Gastroesophageal sphincter (tissue), 4 donors: ENCODE measurements around the gene ZNF575. TPM values are rescaled to one million over a fixed set of nuclear protein-coding genes. Genes with fewer than 3 reads are reported as not detected.

Source experiments
- ATAC-seq: fragments of 150-250 bp; one replicate; pipeline ENCODE4 v1.9.1; 2016; ENCODE audit warnings: mild to moderate bottlenecking, moderate library complexity
- H3K27ac ChIP-seq, 4 donors: fragments of 200-600 bp; sonication (generic) in 3 of 4; 1 replicate in 3 of 4; 2 replicates in 1 of 4; pipeline ENCODE4 v1.5.1; 2016 to 2019
- H3K27me3 ChIP-seq: fragments of 200-600 bp; sonication (generic); one replicate; pipeline ENCODE4 v1.5.1; 2019
- H3K36me3 ChIP-seq, 2 donors: fragments of 200-600 bp; sonication (generic); one replicate each; pipeline ENCODE4 v1.5.1; 2019; ENCODE audit warnings: control low read depth in 1 of 2
- H3K4me1 ChIP-seq, 3 donors: fragments of 200-600 bp; sonication (generic); 1 replicate in 2 of 3; 2 replicates in 1 of 3; pipeline ENCODE4 v1.5.1; 2016 to 2019; ENCODE audit warnings: control low read depth in 2 of 3
- H3K4me3 ChIP-seq, 2 donors: fragments of 200-600 bp; sonication (generic); one replicate each; pipeline ENCODE4 v1.5.1; 2019; ENCODE audit warnings: mild to moderate bottlenecking in 1 of 2, moderate library complexity in 1 of 2
- H3K9me3 ChIP-seq, 3 donors: fragments of 200-600 bp; sonication (generic); one replicate each; pipeline ENCODE4 v1.5.1; 2017 to 2019; ENCODE audit warnings: control low read depth in 2 of 3
- EP300 ChIP-seq: sonication (generic); formaldehyde crosslinking; IDR thresholded peaks from one replicate; pipeline ENCODE4 v1.6.1; 2017; ENCODE audit warnings: antibody characterized with exemption, mild to moderate bottlenecking
- POLR2A ChIP-seq, 2 donors: fragments of 450-650 bp; IDR thresholded peaks; one replicate each; pipeline ENCODE4 v1.6.1; 2017; ENCODE audit warnings: antibody characterized with exemption in 2 of 2, mild to moderate bottlenecking in 2 of 2, moderate library complexity in 1 of 2
- POLR2AphosphoS5 ChIP-seq: sonication (generic); formaldehyde crosslinking; IDR thresholded peaks from one replicate; pipeline ENCODE4 v1.6.1; 2017; ENCODE audit warnings: antibody characterized with exemption
- WGBS, 2 donors: methylation state at CpG; one replicate each; pipeline ENCODE4 v1.1.5; 2018; ENCODE audit warnings: low coverage in 1 of 2; 5-methylcytosine and 5-hydroxymethylcytosine counted together
- total RNA-seq, 4 donors: library from RNA; depleted of rRNA; stranded (reverse); fragments of >200 nt; gene quantifications; one replicate each; pipeline ENCODE4 v1.1.0, GENCODE V29; 2016
- TF ChIP-seq, protein P1 (sequence below), 4 experiments: fragments of 200-600 bp in 2 of 4; fragments of 450-650 bp in 2 of 4; sonication (generic) in 1 of 4; IDR thresholded peaks; one replicate each; pipeline ENCODE4 v1.5.1; 2017 to 2019; ENCODE audit warnings: antibody characterized with exemption in 4 of 4, mild to moderate bottlenecking in 2 of 4, moderate library complexity in 2 of 4

ZNF575 gene
- total RNA-seq, 4 donors from 2014 or later: 0.66 to 3.3 TPM; not detected in 2

DNA sequence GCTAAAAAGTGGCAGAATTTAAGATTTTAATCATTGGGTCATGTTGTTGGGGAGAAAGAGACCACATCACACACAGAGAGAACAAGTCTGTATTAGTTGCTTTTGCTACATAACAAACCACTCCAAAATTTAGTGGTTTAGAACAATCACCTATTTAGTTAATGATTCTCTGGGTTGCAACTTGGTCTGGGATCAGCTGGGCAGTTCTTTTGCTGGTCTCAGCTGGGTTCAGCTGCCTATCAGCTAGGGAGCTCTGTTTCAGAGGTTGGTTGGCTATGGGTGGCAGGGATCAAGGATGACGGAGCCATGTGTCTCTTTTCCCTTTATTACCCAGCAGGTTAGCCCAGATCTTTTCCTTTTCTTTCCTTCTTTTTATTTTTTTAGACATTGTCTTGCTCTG lies 51.5 kb downstream of the ZNF575 start:
- TF ChIP-seq EP300: no peak
- TF ChIP-seq POLR2A (IDR thresholded peaks at IDR 0.05): no peak
- TF ChIP-seq, protein P1, sequence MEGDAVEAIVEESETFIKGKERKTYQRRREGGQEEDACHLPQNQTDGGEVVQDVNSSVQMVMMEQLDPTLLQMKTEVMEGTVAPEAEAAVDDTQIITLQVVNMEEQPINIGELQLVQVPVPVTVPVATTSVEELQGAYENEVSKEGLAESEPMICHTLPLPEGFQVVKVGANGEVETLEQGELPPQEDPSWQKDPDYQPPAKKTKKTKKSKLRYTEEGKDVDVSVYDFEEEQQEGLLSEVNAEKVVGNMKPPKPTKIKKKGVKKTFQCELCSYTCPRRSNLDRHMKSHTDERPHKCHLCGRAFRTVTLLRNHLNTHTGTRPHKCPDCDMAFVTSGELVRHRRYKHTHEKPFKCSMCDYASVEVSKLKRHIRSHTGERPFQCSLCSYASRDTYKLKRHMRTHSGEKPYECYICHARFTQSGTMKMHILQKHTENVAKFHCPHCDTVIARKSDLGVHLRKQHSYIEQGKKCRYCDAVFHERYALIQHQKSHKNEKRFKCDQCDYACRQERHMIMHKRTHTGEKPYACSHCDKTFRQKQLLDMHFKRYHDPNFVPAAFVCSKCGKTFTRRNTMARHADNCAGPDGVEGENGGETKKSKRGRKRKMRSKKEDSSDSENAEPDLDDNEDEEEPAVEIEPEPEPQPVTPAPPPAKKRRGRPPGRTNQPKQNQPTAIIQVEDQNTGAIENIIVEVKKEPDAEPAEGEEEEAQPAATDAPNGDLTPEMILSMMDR (IDR thresholded peaks at IDR 0.05): no peak
- no peak for TF ChIP-seq POLR2AphosphoS5
- no peaks in the 10 kb centered on the region for H3K9me3 ChIP-seq
- no peak overlapping the region for H3K27ac ChIP-seq
- ATAC-seq: no peak
- H3K4me3 ChIP-seq: no peak overlapping the region
- WGBS, 2 donors: 100% methylated on average over 1 of the region's 1 CpG; no CpG with 5 or more reads in 1 of the 2 donors
- H3K27me3 ChIP-seq: no peaks in the 10 kb centered on the region
- peaks cover 0 to 33% of the 10 kb centered on the region in 2 donors for H3K36me3 ChIP-seq
- H3K4me1 ChIP-seq: peaks cover 0 to 28% (median 6%) of the 10 kb centered on the region in 3 donors

Other genes with a start within 250 kb of the ZNF575 start
- gene CD177, start 179.5 kb upstream of the ZNF575 start, total RNA-seq: 1 to 10 TPM in 1 of 4 donors, under 1 TPM in 3; 0.15 to 1.8 (median 0.69) TPM
- gene TEX101, start 118.3 kb upstream of the ZNF575 start, total RNA-seq: not detected
- 1 to 10 TPM in 3 of 4 donors, under 1 TPM in 1; 0.39 to 8.4 (median 2.7) TPM for gene LYPD3, start 67.6 kb upstream of the ZNF575 start, total RNA-seq
- gene PHLDB3, start 28.4 kb upstream of the ZNF575 start, total RNA-seq: 10 to 100 TPM in 3 of 4 donors, 1 to 10 TPM in 1; 8.8 to 38.1 (median 14.9) TPM
- 10 to 100 TPM; 33.3 to 55.9 (median 52.3) TPM for gene ETHE1, start 6.0 kb upstream of the ZNF575 start, total RNA-seq
- 10 to 100 TPM; 17.9 to 31.0 (median 22.6) TPM for gene XRCC1, start 42.3 kb downstream of the ZNF575 start, total RNA-seq
- gene PINLYP, start 42.6 kb downstream of the ZNF575 start, total RNA-seq: 1 to 10 TPM; 2.3 to 9.4 (median 6.7) TPM
- gene IRGQ, start 62.9 kb downstream of the ZNF575 start, total RNA-seq: 10 to 100 TPM; 25.5 to 38.5 (median 27.8) TPM
- gene ZNF576, start 63.4 kb downstream of the ZNF575 start, total RNA-seq: 10 to 100 TPM; 10.8 to 19.9 (median 14.2) TPM
- gene SRRM5, start 78.9 kb downstream of the ZNF575 start, total RNA-seq: under 1 TPM in 1 of 4 donors, not detected in 3; 0.13 TPM
- 10 to 100 TPM; 33.9 to 54.1 (median 45.0) TPM for gene ZNF428, start 86.4 kb downstream of the ZNF575 start, total RNA-seq
- 10 to 100 TPM; 19.8 to 52.5 (median 31.6) TPM for gene CADM4, start 106.7 kb downstream of the ZNF575 start, total RNA-seq
- 10 to 100 TPM in 3 of 4 donors, 1 to 10 TPM in 1; 3.4 to 25.8 (median 15.7) TPM for gene PLAUR, start 137.0 kb downstream of the ZNF575 start, total RNA-seq
- not detected for gene IRGC, start 182.9 kb downstream of the ZNF575 start, total RNA-seq
- 10 to 100 TPM in 3 of 4 donors, 1 to 10 TPM in 1; 8.9 to 25.9 (median 17.9) TPM for gene SMG9, start 221.8 kb downstream of the ZNF575 start, total RNA-seq
- gene KCNN4, start 247.8 kb downstream of the ZNF575 start, total RNA-seq: 1 to 10 TPM; 1.8 to 7.1 (median 3.4) TPM